ENCODE results near the gene CYP26A1. TPM values are rescaled to one million over a fixed set of nuclear protein-coding genes. Genes with fewer than 3 reads are reported as not detected.

Gene CYP26A1
- total RNA-seq (under 1 TPM in 1 of 2 donors, not detected in 1; 0.08 TPM), polyA plus RNA-seq (1 to 10 TPM in 1 of 2 donors, under 1 TPM in 1; 0.29 to 1.4 TPM)

DNA sequence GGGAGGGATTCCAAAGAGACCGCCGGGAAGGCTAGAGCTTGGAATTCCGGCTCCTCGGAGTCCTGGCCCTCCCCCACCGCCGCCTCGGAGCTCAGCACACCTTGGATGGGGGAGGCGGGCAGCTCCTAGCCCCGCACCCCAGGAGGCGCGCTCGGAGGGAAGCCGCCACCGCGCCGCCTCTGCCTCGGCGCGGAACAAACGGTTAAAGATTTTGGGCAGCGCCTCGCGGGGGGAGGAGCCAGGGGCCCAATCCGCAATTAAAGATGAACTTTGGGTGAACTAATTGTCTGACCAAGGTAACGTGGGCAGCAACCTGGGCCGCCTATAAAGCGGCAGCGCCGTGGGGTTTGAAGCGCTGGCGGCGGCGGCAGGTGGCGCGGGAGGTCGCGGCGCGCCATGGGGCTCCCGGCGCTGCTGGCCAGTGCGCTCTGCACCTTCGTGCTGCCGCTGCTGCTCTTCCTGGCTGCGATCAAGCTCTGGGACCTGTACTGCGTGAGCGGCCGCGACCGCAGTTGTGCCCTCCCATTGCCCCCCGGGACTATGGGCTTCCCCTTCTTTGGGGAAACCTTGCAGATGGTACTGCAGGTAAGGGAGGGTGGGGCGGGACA is at the start of gene CYP26A1:
TSS of gene CYP26A1 (plus strand) at position 355 of the 608 bp plus-strand sequence. CDS start at position 397, 42 bp downstream.
- TF ChIP-seq FOXA2 (IDR thresholded peaks at IDR 0.05) (no peak), NR2F2 (IDR thresholded peaks at IDR 0.05) (no peak), HNF4G (IDR thresholded peaks at IDR 0.05) (no peak), EGR1 (IDR thresholded peaks at IDR 0.05; ENCODE audit: low read depth in 2 of 2) (no peak), TAF1 (conservative IDR thresholded peaks at IDR 0.05) (no peak), RAD21 (IDR thresholded peaks at IDR 0.05) (no peak), YY1 (IDR thresholded peaks at IDR 0.05) (no peak), GABPA (IDR thresholded peaks at IDR 0.05 in 1 of 2, conservative IDR thresholded peaks at IDR 0.05 in 1 of 2) (no peak), RXRA (IDR thresholded peaks at IDR 0.05) (no peak), ATF3 (IDR thresholded peaks at IDR 0.05) (no peak), SP1 (IDR thresholded peaks at IDR 0.05) (no peak), JUND (IDR thresholded peaks at IDR 0.05) (no peak), FOXA1 (IDR thresholded peaks at IDR 0.05) (no peak), HNF4A (conservative IDR thresholded peaks at IDR 0.05) (no peak), ZBTB33 (IDR thresholded peaks at IDR 0.05) (no peak), MAX (IDR thresholded peaks at IDR 0.05) (no peak)
- TF ChIP-seq, protein P1, sequence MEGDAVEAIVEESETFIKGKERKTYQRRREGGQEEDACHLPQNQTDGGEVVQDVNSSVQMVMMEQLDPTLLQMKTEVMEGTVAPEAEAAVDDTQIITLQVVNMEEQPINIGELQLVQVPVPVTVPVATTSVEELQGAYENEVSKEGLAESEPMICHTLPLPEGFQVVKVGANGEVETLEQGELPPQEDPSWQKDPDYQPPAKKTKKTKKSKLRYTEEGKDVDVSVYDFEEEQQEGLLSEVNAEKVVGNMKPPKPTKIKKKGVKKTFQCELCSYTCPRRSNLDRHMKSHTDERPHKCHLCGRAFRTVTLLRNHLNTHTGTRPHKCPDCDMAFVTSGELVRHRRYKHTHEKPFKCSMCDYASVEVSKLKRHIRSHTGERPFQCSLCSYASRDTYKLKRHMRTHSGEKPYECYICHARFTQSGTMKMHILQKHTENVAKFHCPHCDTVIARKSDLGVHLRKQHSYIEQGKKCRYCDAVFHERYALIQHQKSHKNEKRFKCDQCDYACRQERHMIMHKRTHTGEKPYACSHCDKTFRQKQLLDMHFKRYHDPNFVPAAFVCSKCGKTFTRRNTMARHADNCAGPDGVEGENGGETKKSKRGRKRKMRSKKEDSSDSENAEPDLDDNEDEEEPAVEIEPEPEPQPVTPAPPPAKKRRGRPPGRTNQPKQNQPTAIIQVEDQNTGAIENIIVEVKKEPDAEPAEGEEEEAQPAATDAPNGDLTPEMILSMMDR (IDR thresholded peaks at IDR 0.05; ENCODE audit: low read depth, low read length, missing input control), result no peak
- TF ChIP-seq, protein P2, sequence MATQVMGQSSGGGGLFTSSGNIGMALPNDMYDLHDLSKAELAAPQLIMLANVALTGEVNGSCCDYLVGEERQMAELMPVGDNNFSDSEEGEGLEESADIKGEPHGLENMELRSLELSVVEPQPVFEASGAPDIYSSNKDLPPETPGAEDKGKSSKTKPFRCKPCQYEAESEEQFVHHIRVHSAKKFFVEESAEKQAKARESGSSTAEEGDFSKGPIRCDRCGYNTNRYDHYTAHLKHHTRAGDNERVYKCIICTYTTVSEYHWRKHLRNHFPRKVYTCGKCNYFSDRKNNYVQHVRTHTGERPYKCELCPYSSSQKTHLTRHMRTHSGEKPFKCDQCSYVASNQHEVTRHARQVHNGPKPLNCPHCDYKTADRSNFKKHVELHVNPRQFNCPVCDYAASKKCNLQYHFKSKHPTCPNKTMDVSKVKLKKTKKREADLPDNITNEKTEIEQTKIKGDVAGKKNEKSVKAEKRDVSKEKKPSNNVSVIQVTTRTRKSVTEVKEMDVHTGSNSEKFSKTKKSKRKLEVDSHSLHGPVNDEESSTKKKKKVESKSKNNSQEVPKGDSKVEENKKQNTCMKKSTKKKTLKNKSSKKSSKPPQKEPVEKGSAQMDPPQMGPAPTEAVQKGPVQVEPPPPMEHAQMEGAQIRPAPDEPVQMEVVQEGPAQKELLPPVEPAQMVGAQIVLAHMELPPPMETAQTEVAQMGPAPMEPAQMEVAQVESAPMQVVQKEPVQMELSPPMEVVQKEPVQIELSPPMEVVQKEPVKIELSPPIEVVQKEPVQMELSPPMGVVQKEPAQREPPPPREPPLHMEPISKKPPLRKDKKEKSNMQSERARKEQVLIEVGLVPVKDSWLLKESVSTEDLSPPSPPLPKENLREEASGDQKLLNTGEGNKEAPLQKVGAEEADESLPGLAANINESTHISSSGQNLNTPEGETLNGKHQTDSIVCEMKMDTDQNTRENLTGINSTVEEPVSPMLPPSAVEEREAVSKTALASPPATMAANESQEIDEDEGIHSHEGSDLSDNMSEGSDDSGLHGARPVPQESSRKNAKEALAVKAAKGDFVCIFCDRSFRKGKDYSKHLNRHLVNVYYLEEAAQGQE (IDR thresholded peaks at IDR 0.05), result no peak
- Histone ChIP-seq H3K4me3 (ENCODE audit: low read depth in 1 of 3, low read length in 3 of 3) (peak within 1 kb of the TSS; percentile 18 to 64 (median 59)), H3K27ac (ENCODE audit: low read depth in 1 of 2, low read length in 2 of 2) (peak within 1 kb of the TSS in 1 of 2 donors; percentile 69), H3K9ac (ENCODE audit: low read depth in 1 of 2, low read length in 2 of 2) (no peak within 1 kb of the TSS), H3K4me1 (ENCODE audit: control insufficient read depth in 4 of 4, insufficient read depth in 4 of 4, low read length in 3 of 4) (peaks cover 25 to 80% (median 64%) of the 10 kb centered on the region in 4 donors), H3K36me3 (ENCODE audit: control insufficient read depth in 4 of 4, insufficient read depth in 3 of 4, low read depth in 1 of 4, low read length in 3 of 4) (no peaks in the 10 kb centered on the region), H3K9me3 (ENCODE audit: control insufficient read depth in 4 of 4, low read length in 3 of 4) (no peaks in the 10 kb centered on the region), H3K27me3 (ENCODE audit: control insufficient read depth in 4 of 4, insufficient read depth in 4 of 4, low read length in 3 of 4) (peaks cover 0 to 2% (median 0%) of the 10 kb centered on the region in 4 donors)
- WGBS, result 1% methylated on average over 52 of the region's 52 CpGs
- DNase-seq (ENCODE audit: low spot score), result no peak

Data from liver (tissue), 9 donors.